OCI-LY7 (cell line): Measurements from ENCODE around the gene PHAF1. TPM values are rescaled to one million over a fixed set of nuclear protein-coding genes. Genes with fewer than 3 reads are reported as not detected.

Experiments used
- BruUV-seq: library from RNA; stranded (reverse); fragments of 400-500 nt; replicated peaks from 2 replicates; lab custom pipeline; 2021; lab: Mats Ljungman, UMichigan
- CTCF ChIA-PET: fragments of 300-600 bp; sonication (Branson Sonifier 250); formaldehyde crosslinking; loops from one replicate; lab custom pipeline; 2022; ENCODE audit warnings: antibody characterized with exemption; ENCODE audit not compliant: unreplicated experiment; lab: Charles Lee
- POLR2A ChIA-PET: fragments of 300-600 bp; sonication (Branson Sonifier 250); formaldehyde crosslinking; loops from one replicate; lab custom pipeline; 2022; ENCODE audit warnings: antibody characterized with exemption; lab: Charles Lee
- DNase-seq: peaks from one replicate; pipeline ENCODE4 v3.0.0-alpha.2; 2015; ENCODE audit warnings: low spot score
- H2AFZ ChIP-seq: fragments of 200-600 bp; sonication (generic), shearing (Covaris generic); 2 replicates; pipeline ENCODE4 v1.6.1; 2014; ENCODE audit warnings: mild to moderate bottlenecking, antibody characterized with exemption, low read length, moderate library complexity
- H3K27ac ChIP-seq: fragments of 200-600 bp; sonication (generic); 2 replicates; pipeline ENCODE4 v1.5.1; 2014; ENCODE audit warnings: mixed run types, low read depth, mild to moderate bottlenecking, moderate library complexity, low read length, inconsistent platforms; ENCODE audit not compliant: poor library complexity, severe bottlenecking
- H3K36me3 ChIP-seq: fragments of 200-600 bp; sonication (generic); 2 replicates; pipeline ENCODE4 v1.6.1; 2014; ENCODE audit warnings: mild to moderate bottlenecking, antibody characterized with exemption, low read length, moderate library complexity, mixed read lengths; ENCODE audit not compliant: insufficient read depth
- H3K4me1 ChIP-seq: fragments of 200-600 bp; sonication (generic); 2 replicates; pipeline ENCODE4 v1.5.1; 2014; ENCODE audit warnings: mild to moderate bottlenecking, low read length; ENCODE audit not compliant: insufficient read depth, poor library complexity, severe bottlenecking
- H3K4me2 ChIP-seq: fragments of 200-600 bp; sonication (generic); 2 replicates; pipeline ENCODE4 v1.6.1; 2014; ENCODE audit warnings: mild to moderate bottlenecking, low read length
- H3K4me3 ChIP-seq: fragments of 200-600 bp; sonication (generic); 2 replicates; pipeline ENCODE4 v1.5.1; 2014; ENCODE audit warnings: mild to moderate bottlenecking, low read depth, low read length; ENCODE audit not compliant: poor library complexity, severe bottlenecking
- H3K79me2 ChIP-seq: fragments of 200-600 bp; sonication (generic); 2 replicates; pipeline ENCODE4 v1.6.1; 2016; ENCODE audit warnings: low read depth, mild to moderate bottlenecking, low read length, moderate library complexity, mixed read lengths; ENCODE audit not compliant: insufficient read depth
- H3K9me2 ChIP-seq: fragments of 200-600 bp; sonication (generic); 2 replicates; pipeline ENCODE4 v1.6.1; 2016; ENCODE audit warnings: mild to moderate bottlenecking, low read length, mixed read lengths; ENCODE audit not compliant: insufficient read depth
- H3K9me3 ChIP-seq: fragments of 200-600 bp; sonication (generic); 2 replicates; pipeline ENCODE4 v1.6.1; 2014; ENCODE audit warnings: mild to moderate bottlenecking, mixed run types, low read length, mixed read lengths
- H4K20me1 ChIP-seq: fragments of 200-600 bp; sonication (generic); 2 replicates; pipeline ENCODE4 v1.6.1; 2014; ENCODE audit warnings: mild to moderate bottlenecking, antibody characterized with exemption, low read length, moderate library complexity, mixed read lengths; ENCODE audit not compliant: insufficient read depth
- CTCF ChIP-seq: fragments of 200-600 bp; sonication (generic); conservative IDR thresholded peaks from 2 replicates; pipeline ENCODE4 v1.5.1; 2014; ENCODE audit warnings: mild to moderate bottlenecking, antibody characterized with exemption, low read length, moderate library complexity, mixed read lengths
- EZH2phosphoT487 ChIP-seq: fragments of 200-600 bp; sonication (generic); IDR thresholded peaks from 2 replicates; pipeline ENCODE4 v1.6.1; 2018; ENCODE audit warnings: low read depth, borderline replicate concordance, mild to moderate bottlenecking, mixed run types, antibody characterized with exemption, low read length, moderate library complexity, mixed read lengths
- intact Hi-C: fragments of 100-400 bp; cut with micrococcal nuclease; formaldehyde crosslinking; loops from one replicate; pipeline ENCODE4 v1.10.0; 2022; ENCODE audit not compliant: unreplicated experiment
- total RNA-seq, 2 experiments: library from RNA; depleted of rRNA in 1 of 2; stranded (reverse); fragments of >200 nt in 1 of 2; shearing (Covaris generic) in 1 of 2; gene quantifications; 2 replicates each; pipeline ENCODE4 v1.2.3, GENCODE V29; 2014 to 2022

The PHAF1 gene
- total RNA-seq, 2 experiments from 2014 or later: 13.9 to 16.8 TPM

GRCh38 chr16:67186550-67186950, 76.8 kb downstream of the PHAF1 start:
- no peaks in the 10 kb centered on the region for H3K9me3 ChIP-seq
- peaks cover 18% of the 10 kb centered on the region for H3K4me1 ChIP-seq
- H3K9me2 ChIP-seq: no peaks in the 10 kb centered on the region
- no TSS peak for BruUV-seq
- H3K79me2 ChIP-seq: no peaks in the 10 kb centered on the region
- no peak overlapping the region for H2AFZ ChIP-seq
- ChIA-PET POLR2A (no interaction called here), CTCF (no interaction called here)
- TF ChIP-seq EZH2phosphoT487: no peak
- no peak for TF ChIP-seq CTCF
- no peak overlapping the region for H3K4me3 ChIP-seq
- no peaks in the 10 kb centered on the region for H4K20me1 ChIP-seq
- no peak overlapping the region for H3K4me2 ChIP-seq
- H3K27ac ChIP-seq: no peak overlapping the region
- no peak for DNase-seq
- intact Hi-C loops: loop anchor here (10.0 kb wide), 1 partner anchor 172 kb away; no protein-coding TSS in a partner anchor
- H3K36me3 ChIP-seq: no peaks in the 10 kb centered on the region

DNA sequence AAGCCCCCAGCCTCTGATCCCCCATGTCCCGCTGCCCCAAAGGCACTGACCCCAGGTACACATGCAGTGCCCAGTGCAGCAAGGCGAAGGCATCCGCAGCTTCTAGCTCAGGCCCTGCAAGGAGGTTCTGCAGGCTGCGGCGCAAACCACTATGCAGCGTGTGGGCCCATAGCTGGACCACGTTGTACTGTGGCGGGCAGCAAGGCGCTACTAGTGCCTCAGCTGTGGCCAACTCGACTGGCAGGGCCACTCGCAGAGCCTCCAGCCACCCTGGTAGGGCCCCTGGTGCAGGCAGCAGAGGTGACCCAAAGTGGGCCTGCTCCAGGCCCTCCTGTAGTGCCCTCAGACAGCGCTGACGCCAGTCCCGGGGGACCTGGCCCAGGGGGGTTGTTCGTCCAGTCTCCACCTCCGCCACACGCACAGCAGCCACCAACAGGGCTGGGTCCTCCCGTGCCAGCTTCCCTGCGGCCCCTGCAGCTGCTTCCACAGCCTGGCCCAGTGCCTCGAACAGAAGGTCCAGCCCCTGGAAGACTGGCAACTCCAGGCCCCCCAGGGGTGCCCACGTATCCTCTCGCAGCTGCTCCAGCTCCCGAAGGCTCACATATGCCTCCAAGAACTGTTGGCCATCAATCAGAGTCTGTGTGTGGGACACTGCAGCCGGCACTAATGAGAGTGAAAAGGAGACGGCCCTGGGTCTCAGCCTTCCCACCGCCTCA, 77.6 kb downstream of the PHAF1 start:
- H4K20me1 ChIP-seq: no peaks in the 10 kb centered on the region
- no peak overlapping the region for H3K27ac ChIP-seq
- ChIA-PET CTCF (no interaction called here), POLR2A (no interaction called here)
- intact Hi-C loops: loop anchor here (10.0 kb wide), 1 partner anchor 173 kb away; no protein-coding TSS in a partner anchor
- no peak overlapping the region for H3K4me2 ChIP-seq
- 0 out of 2 replicates have a peak, but pooled peaks cover 2% of the 10 kb centered on the region for H3K36me3 ChIP-seq
- peaks cover 18% of the 10 kb centered on the region for H3K4me1 ChIP-seq
- no peaks in the 10 kb centered on the region for H3K9me2 ChIP-seq
- TF ChIP-seq EZH2phosphoT487 (no peak), CTCF (no peak)
- H3K4me3 ChIP-seq: no peak overlapping the region
- no peak overlapping the region for H2AFZ ChIP-seq
- no TSS peak for BruUV-seq
- H3K79me2 ChIP-seq: peaks cover 4% of the 10 kb centered on the region; the same call in 1 of the 2 replicates
- no peaks in the 10 kb centered on the region for H3K9me3 ChIP-seq
- no peak for DNase-seq

- Histone ChIP-seq H3K4me2 (no peak overlapping the region), H2AFZ (no peak overlapping the region), H3K4me1 (peaks cover 16% of the 10 kb centered on the region), H3K36me3 (peaks cover 12% of the 10 kb centered on the region; the same call in 1 of the 2 replicates), H3K4me3 (no peak overlapping the region), H4K20me1 (peaks cover 3% of the 10 kb centered on the region; the same call in 1 of the 2 replicates), H3K27ac (no peak overlapping the region), H3K79me2 (peaks cover 14% of the 10 kb centered on the region), H3K9me2 (no peaks in the 10 kb centered on the region), H3K9me3 (no peaks in the 10 kb centered on the region)
- no TSS peak for BruUV-seq
- intact Hi-C loops: loop anchor here (10.0 kb wide), 1 partner anchor 174 kb away; no protein-coding TSS in a partner anchor
- no peak for DNase-seq
- CTCF ChIA-PET: no interaction called here
- POLR2A ChIA-PET: interaction anchor here (1.6 kb wide), 1 partner anchor 13 kb away, joined by 3 read pairs; no protein-coding TSS in a partner anchor
- no peak for TF ChIP-seq CTCF
- TF ChIP-seq EZH2phosphoT487: no peak
Observed at GRCh38 chr16:67188323-67188722, 78.6 kb downstream of the PHAF1 start.
